B cell (primary cell): Measurements from ENCODE around the gene PLEKHB1. TPM values are rescaled to one million over a fixed set of nuclear protein-coding genes. Genes with fewer than 3 reads are reported as not detected.

ENCODE experiments used
- ATAC-seq: fragments of 200-7000 bp; cut with Tn5 transposase; one replicate; pipeline ENCODE4 v1.10.0; 2021; ENCODE audit warnings: low read depth, mild to moderate bottlenecking, moderate number of reproducible peaks, moderate library complexity
- CTCF ChIA-PET: fragments of 350-600 bp; sonication (Branson Sonifier 250); formaldehyde crosslinking; loops from one replicate; lab custom pipeline; 2021; ENCODE audit warnings: antibody characterized with exemption, inconsistent platforms; lab: Charles Lee
- POLR2A ChIA-PET: fragments of 350-600 bp; sonication (Branson Sonifier 250); formaldehyde crosslinking; loops from one replicate; lab custom pipeline; 2021; ENCODE audit warnings: antibody characterized with exemption; lab: Charles Lee
- DNase-seq: peaks from one replicate; pipeline ENCODE4 v3.0.0; 2013
- H2AFZ ChIP-seq: 2 replicates; pipeline ENCODE4 v1.6.1; 2012; ENCODE audit warnings: mild to moderate bottlenecking, low read depth, low read length; ENCODE audit not compliant: insufficient read depth, poor library complexity, severe bottlenecking
- H3K27ac ChIP-seq, 2 donors: 1 replicate in 1 of 2; 2 replicates in 1 of 2; pipeline ENCODE4 v1.5.1; 2012 to 2013; ENCODE audit warnings: low read length in 2 of 2, mild to moderate bottlenecking in 2 of 2, moderate library complexity in 1 of 2
- H3K27me3 ChIP-seq, 4 experiments: fragments of 200-600 bp in 1 of 4; sonication (generic) in 1 of 4; replicated peaks in 1 of 4; 1 replicate in 2 of 4; 2 replicates in 2 of 4; pipeline versions ENCODE4 v1.6.1 to v1.7.0; 2013 to 2016; ENCODE audit warnings: low read length in 3 of 4, mild to moderate bottlenecking in 2 of 4, mixed read lengths in 1 of 4, moderate library complexity in 1 of 4; ENCODE audit not compliant: insufficient read depth in 4 of 4, control insufficient read depth in 3 of 4; ENCODE audit errors: control extremely low read depth in 1 of 4
- H3K36me3 ChIP-seq, 2 experiments: replicated peaks in 1 of 2; 1 replicate in 1 of 2; 2 replicates in 1 of 2; pipeline versions ENCODE4 v1.6.1 to v1.7.1; 2013; ENCODE audit warnings: low read length in 1 of 2; ENCODE audit not compliant: insufficient read depth in 2 of 2, control insufficient read depth in 1 of 2; ENCODE audit errors: control extremely low read depth in 1 of 2, extremely low read depth in 1 of 2
- H3K4me1 ChIP-seq, 2 donors: fragments of 200-600 bp in 1 of 2; sonication (generic) in 1 of 2; 1 replicate in 1 of 2; 2 replicates in 1 of 2; pipeline versions ENCODE4 v1.5.1 to v1.6.1; 2013 to 2017; ENCODE audit warnings: low read length in 2 of 2; ENCODE audit not compliant: control insufficient read depth in 2 of 2, insufficient read depth in 2 of 2
- H3K4me2 ChIP-seq: replicated peaks from 2 replicates; pipeline ENCODE3; 2012; ENCODE audit warnings: mild to moderate bottlenecking, low read depth, low read length; ENCODE audit not compliant: poor library complexity, severe bottlenecking
- H3K4me3 ChIP-seq, 5 experiments: fragments of 200-600 bp in 1 of 5; sonication (generic) in 1 of 5; 1 replicate in 3 of 5; 2 replicates in 2 of 5; pipeline versions ENCODE4 v1.5.1 to v1.7.0; 2011 to 2016; ENCODE audit warnings: low read length in 4 of 5, mild to moderate bottlenecking in 4 of 5, low read depth in 2 of 5, control low read depth in 1 of 5, moderate library complexity in 1 of 5; ENCODE audit not compliant: insufficient read depth in 1 of 5; ENCODE audit errors: control extremely low read depth in 1 of 5, extremely low read depth in 1 of 5
- H3K79me2 ChIP-seq: fragments of 200-600 bp; sonication (generic); one replicate; pipeline ENCODE4 v1.6.0; 2016; ENCODE audit warnings: low read length; ENCODE audit not compliant: control insufficient read depth, insufficient read depth
- H3K9ac ChIP-seq: fragments of 200-600 bp; sonication (generic); 2 replicates; pipeline ENCODE4 v1.6.1; 2017; ENCODE audit warnings: mild to moderate bottlenecking, low read length, moderate library complexity
- H3K9me3 ChIP-seq, 3 donors: one replicate each; pipeline versions ENCODE4 v1.6.1 to v1.7.1; 2013; ENCODE audit warnings: low read length in 2 of 3; ENCODE audit not compliant: control insufficient read depth in 2 of 3, insufficient read depth in 1 of 3; ENCODE audit errors: control extremely low read depth in 1 of 3
- H4K20me1 ChIP-seq: 2 replicates; pipeline ENCODE4 v1.6.0; 2012; ENCODE audit warnings: mild to moderate bottlenecking, low read length; ENCODE audit not compliant: insufficient read depth, control insufficient read depth, poor library complexity, severe bottlenecking
- H3K27ac Mint-ChIP-seq: one replicate; pipeline ENCODE4 v1.8.0; 2021; ENCODE audit warnings: mixed read lengths
- H3K27me3 Mint-ChIP-seq: one replicate; pipeline ENCODE4 v1.8.0; 2021; ENCODE audit warnings: mixed read lengths
- H3K4me1 Mint-ChIP-seq: one replicate; pipeline ENCODE4 v1.8.0; 2021; ENCODE audit warnings: mixed read lengths
- H3K4me3 Mint-ChIP-seq: one replicate; pipeline ENCODE4 v1.8.0; 2021; ENCODE audit warnings: mixed read lengths
- H3K9me3 Mint-ChIP-seq: one replicate; pipeline ENCODE4 v1.8.0; 2022; ENCODE audit warnings: mixed read lengths; ENCODE audit not compliant: insufficient read depth
- EZH2 ChIP-seq: IDR thresholded peaks from 2 replicates; pipeline ENCODE4 v1.6.1; 2012; ENCODE audit warnings: borderline replicate concordance, low read depth, mild to moderate bottlenecking, moderate library complexity, low read length; ENCODE audit not compliant: insufficient read depth, poor library complexity, severe bottlenecking
- WGBS: methylation state at CpG from one replicate; pipeline ENCODE4 v1.1.5; 2013; ENCODE audit warnings: missing lambda C conversion rate; ENCODE audit not compliant: insufficient coverage; 5-methylcytosine and 5-hydroxymethylcytosine counted together
- intact Hi-C: fragments of 100-400 bp; cut with micrococcal nuclease; formaldehyde crosslinking; loops from one replicate; pipeline ENCODE4 v1.10.0; 2022
- polyA plus RNA-seq: library from polyadenylated mRNA; depleted of rRNA; stranded (reverse); fragments of >200 nt; gene quantifications from 2 replicates; pipeline ENCODE4 v1.2.3, GENCODE V29; 2012
- total RNA-seq, 2 donors: library from RNA; stranded (reverse); fragments of 120-200 nt in 1 of 2; gene quantifications; 1 replicate in 1 of 2; 2 replicates in 1 of 2; pipeline versions ENCODE4 v1.2.3 to v1.2.4, GENCODE V29; 2013 to 2022
- TF ChIP-seq, protein P1 (sequence below): fragments of 200-600 bp; IDR thresholded peaks from one replicate; pipeline ENCODE4 v1.8.0; 2022; ENCODE audit warnings: antibody characterized with exemption, mild to moderate bottlenecking

The PLEKHB1 gene
- total and polyA plus RNA-seq, 2 donors (not counting 1 experiment from before 2014, with no cell fraction given): 13.8 to 16.7 TPM

GRCh38 chr11:73622926-73623593 lies 23.3 kb upstream of the PLEKHB1 start:
- Histone ChIP-seq H3K79me2 (no peaks in the 10 kb centered on the region), H3K4me3 (no peak overlapping the region), H3K4me1 (peaks cover 7 to 14% of the 10 kb centered on the region in 2 donors), H3K36me3 (no peaks in the 10 kb centered on the region), H4K20me1 (no peaks in the 10 kb centered on the region), H3K9me3 (no peaks in the 10 kb centered on the region), H2AFZ (no peak overlapping the region), H3K27me3 (peaks cover 0 to 11% (median 0%) of the 10 kb centered on the region in 4 experiments), H3K9ac (no peak overlapping the region), H3K27ac (no peak overlapping the region), H3K4me2 (no peak overlapping the region)
- ATAC-seq: no peak
- Mint-ChIP-seq H3K27ac (no peak overlapping the region), H3K4me3 (no peak overlapping the region), H3K27me3 (peaks cover 13% of the 10 kb centered on the region), H3K9me3 (no peaks in the 10 kb centered on the region), H3K4me1 (peaks cover 8% of the 10 kb centered on the region)
- ChIA-PET POLR2A (no interaction called here), CTCF (interaction anchor here (4.4 to 8.0 kb wide), 2 partner anchors 36 to 272 kb away, joined by 33 to 252 read pairs; no protein-coding TSS in a partner anchor)
- 94% methylated on average over 3 of the region's 4 CpGs for whole genome bisulfite sequencing
- no peak for TF ChIP-seq EZH2
- TF ChIP-seq, protein P1, sequence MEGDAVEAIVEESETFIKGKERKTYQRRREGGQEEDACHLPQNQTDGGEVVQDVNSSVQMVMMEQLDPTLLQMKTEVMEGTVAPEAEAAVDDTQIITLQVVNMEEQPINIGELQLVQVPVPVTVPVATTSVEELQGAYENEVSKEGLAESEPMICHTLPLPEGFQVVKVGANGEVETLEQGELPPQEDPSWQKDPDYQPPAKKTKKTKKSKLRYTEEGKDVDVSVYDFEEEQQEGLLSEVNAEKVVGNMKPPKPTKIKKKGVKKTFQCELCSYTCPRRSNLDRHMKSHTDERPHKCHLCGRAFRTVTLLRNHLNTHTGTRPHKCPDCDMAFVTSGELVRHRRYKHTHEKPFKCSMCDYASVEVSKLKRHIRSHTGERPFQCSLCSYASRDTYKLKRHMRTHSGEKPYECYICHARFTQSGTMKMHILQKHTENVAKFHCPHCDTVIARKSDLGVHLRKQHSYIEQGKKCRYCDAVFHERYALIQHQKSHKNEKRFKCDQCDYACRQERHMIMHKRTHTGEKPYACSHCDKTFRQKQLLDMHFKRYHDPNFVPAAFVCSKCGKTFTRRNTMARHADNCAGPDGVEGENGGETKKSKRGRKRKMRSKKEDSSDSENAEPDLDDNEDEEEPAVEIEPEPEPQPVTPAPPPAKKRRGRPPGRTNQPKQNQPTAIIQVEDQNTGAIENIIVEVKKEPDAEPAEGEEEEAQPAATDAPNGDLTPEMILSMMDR: no peak
- DNase-seq: no peak
- intact Hi-C loops: loop anchor here (10.0 kb wide), 1 partner anchor 312 kb away; no protein-coding TSS in a partner anchor

DNA sequence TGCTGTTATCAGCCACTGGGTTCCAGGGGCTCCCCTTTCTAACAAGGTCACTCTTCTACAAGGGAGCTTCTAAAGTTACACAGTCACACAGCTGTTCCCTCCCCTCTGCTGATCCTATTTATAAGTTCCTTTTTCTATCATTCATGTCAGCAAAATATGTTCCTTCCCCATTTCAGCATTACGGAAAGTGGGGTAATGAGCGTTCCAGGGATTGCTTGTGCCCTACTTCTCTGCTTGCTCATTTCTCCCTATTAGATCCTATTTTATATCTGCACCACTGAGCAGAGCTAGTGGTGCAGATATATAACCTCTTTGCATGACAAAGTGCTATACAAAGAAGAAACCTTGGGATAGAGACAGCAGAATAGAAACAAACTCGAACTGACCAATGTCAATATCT lies 22.7 kb upstream of the PLEKHB1 start:
- H4K20me1 ChIP-seq: no peaks in the 10 kb centered on the region
- Mint-ChIP-seq H3K27me3 (peaks cover 13% of the 10 kb centered on the region), H3K27ac (no peak overlapping the region), H3K9me3 (no peaks in the 10 kb centered on the region), H3K4me3 (no peak overlapping the region), H3K4me1 (peaks cover 8% of the 10 kb centered on the region)
- H3K27ac ChIP-seq: no peak overlapping the region
- peaks cover 7 to 14% of the 10 kb centered on the region in 2 donors for H3K4me1 ChIP-seq
- ChIA-PET CTCF (interaction anchor here (1.9 to 8.0 kb wide), 3 partner anchors 10 to 272 kb away, joined by 7 to 252 read pairs (median 33); no protein-coding TSS in a partner anchor), POLR2A (interaction anchor here (0.6 to 0.7 kb wide), 2 partner anchors 11 to 173 kb away, joined by 3 to 7 read pairs; no protein-coding TSS in a partner anchor)
- no peak for ATAC-seq
- intact Hi-C loops: loop anchor here (2.0 to 10.0 kb wide), 2 partner anchors 23 to 311 kb away; partner anchors contain the start of gene PLEKHB1
- no peak for TF ChIP-seq EZH2
- TF ChIP-seq, protein P1: no peak
- H3K4me3 ChIP-seq: peak overlapping the region in 1 of 5 experiments; percentile 8
- no peaks in the 10 kb centered on the region for H3K9me3 ChIP-seq
- no peaks in the 10 kb centered on the region for H3K79me2 ChIP-seq
- H3K27me3 ChIP-seq: peaks cover 0 to 11% (median 0%) of the 10 kb centered on the region in 4 experiments
- no peaks in the 10 kb centered on the region for H3K36me3 ChIP-seq
- DNase-seq: peak; percentile 17
- no peak overlapping the region for H2AFZ ChIP-seq
- WGBS: 43% methylated on average over 1 of the region's 3 CpGs
- no peak overlapping the region for H3K9ac ChIP-seq
- H3K4me2 ChIP-seq: no peak overlapping the region
